LHCN-M2 (cell line): Measurements from ENCODE around the gene KLF7. TPM values are rescaled to one million over a fixed set of nuclear protein-coding genes. Genes with fewer than 3 reads are reported as not detected.

Experiments used
- total RNA-seq: library from RNA; depleted of rRNA; stranded (reverse); fragments of >200 nt; gene quantifications from 2 replicates; pipeline ENCODE4 v1.2.3, GENCODE V29; 2014; rRNA removed

KLF7 gene
- total RNA-seq, 1 experiment from 2014 or later = 11.4 TPM

Other genes starting within 250 kb of the KLF7 start
- not detected in 2 replicates for gene CPO, start 226.4 kb downstream of the KLF7 start, total RNA-seq